HL-60 (cell line): ENCODE measurements around the gene WDFY2.

Experiments
- DNase-seq, 2 experiments: peaks; one replicate each; pipeline ENCODE4 v3.0.0-alpha.2; 2010 to 2020; ENCODE audit warnings: low read depth in 1 of 2, low spot score in 1 of 2
- H3K27ac ChIP-seq: fragments of 250-450 bp; sonication (Bioruptor Pico); replicated peaks from 2 replicates; pipeline ENCODE4 v1.5.1; 2020; ENCODE audit warnings: mild to moderate bottlenecking, moderate library complexity
- H3K27me3 ChIP-seq: fragments of 250-450 bp; sonication (Bioruptor Pico); 2 replicates; pipeline ENCODE4 v1.5.1; 2021; ENCODE audit warnings: mild to moderate bottlenecking, moderate library complexity; ENCODE audit not compliant: insufficient read depth, poor library complexity, severe bottlenecking
- H3K4me3 ChIP-seq: replicated peaks from 2 replicates; pipeline ENCODE4 v1.5.1; 2011; ENCODE audit warnings: mild to moderate bottlenecking, control low read depth, low read length; ENCODE audit not compliant: insufficient read depth
- GABPA ChIP-seq: IDR thresholded peaks from 2 replicates; pipeline ENCODE4 v1.6.1; 2012; ENCODE audit warnings: low read depth
- POLR2AphosphoS5 ChIP-seq: IDR thresholded peaks from 2 replicates; pipeline ENCODE4 v1.6.1; 2012; ENCODE audit warnings: low read depth
- SPI1 ChIP-seq: IDR thresholded peaks from 2 replicates; pipeline ENCODE4 v1.6.1; 2012; ENCODE audit warnings: low read depth, mild to moderate bottlenecking, borderline replicate concordance
- TF ChIP-seq, protein P1 (sequence below): IDR thresholded peaks from 2 replicates; pipeline ENCODE4 v1.6.1; 2012; ENCODE audit warnings: low read depth; ENCODE audit not compliant: insufficient replicate concordance
- TF ChIP-seq, protein P2 (sequence below): IDR thresholded peaks from one replicate; pipeline ENCODE4 v1.5.1; 2011; ENCODE audit warnings: low read length, control low read depth, inconsistent platforms; ENCODE audit not compliant: insufficient read depth

Gene WDFY2

DNA sequence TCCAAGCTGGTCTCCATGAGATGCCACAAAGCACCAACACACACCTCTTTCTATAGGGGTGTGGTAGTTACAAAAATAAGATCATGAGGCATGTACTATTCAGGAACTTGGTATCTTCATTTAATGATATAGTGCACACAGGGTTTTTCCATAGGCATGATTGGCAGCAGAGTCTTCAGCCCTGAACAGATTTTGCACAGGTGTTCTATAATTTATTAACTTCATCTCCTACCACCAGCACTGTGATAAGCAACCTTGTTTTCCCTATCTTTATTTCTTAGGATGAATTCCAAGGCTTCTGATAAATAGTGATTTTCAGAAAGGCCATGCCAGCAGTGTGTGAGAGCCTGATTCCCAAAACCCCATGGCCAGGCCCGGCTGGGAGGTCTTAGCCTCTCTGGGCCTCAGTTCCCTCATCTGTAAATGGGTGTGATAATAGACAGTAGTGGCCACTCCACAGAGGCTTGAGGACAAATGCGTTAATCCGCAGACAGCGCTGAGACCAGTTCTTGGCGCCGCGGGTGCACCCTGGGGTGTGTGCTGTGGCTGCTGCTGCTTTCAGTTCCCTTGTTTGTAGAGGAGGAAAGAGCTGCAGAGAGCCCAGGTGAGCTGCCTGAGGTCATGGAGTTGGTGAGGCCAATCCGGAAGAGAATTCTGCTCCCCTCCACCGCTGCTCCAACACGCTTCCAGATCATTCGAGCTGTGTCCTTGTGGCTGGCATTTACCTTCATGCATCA lies 186.6 kb downstream of the WDFY2 start:
- no peak overlapping the region for H3K27ac ChIP-seq
- H3K4me3 ChIP-seq, result no peak overlapping the region
- no peak for DNase-seq
- H3K27me3 ChIP-seq, result no peaks in the 10 kb centered on the region
- TF ChIP-seq, protein P1, sequence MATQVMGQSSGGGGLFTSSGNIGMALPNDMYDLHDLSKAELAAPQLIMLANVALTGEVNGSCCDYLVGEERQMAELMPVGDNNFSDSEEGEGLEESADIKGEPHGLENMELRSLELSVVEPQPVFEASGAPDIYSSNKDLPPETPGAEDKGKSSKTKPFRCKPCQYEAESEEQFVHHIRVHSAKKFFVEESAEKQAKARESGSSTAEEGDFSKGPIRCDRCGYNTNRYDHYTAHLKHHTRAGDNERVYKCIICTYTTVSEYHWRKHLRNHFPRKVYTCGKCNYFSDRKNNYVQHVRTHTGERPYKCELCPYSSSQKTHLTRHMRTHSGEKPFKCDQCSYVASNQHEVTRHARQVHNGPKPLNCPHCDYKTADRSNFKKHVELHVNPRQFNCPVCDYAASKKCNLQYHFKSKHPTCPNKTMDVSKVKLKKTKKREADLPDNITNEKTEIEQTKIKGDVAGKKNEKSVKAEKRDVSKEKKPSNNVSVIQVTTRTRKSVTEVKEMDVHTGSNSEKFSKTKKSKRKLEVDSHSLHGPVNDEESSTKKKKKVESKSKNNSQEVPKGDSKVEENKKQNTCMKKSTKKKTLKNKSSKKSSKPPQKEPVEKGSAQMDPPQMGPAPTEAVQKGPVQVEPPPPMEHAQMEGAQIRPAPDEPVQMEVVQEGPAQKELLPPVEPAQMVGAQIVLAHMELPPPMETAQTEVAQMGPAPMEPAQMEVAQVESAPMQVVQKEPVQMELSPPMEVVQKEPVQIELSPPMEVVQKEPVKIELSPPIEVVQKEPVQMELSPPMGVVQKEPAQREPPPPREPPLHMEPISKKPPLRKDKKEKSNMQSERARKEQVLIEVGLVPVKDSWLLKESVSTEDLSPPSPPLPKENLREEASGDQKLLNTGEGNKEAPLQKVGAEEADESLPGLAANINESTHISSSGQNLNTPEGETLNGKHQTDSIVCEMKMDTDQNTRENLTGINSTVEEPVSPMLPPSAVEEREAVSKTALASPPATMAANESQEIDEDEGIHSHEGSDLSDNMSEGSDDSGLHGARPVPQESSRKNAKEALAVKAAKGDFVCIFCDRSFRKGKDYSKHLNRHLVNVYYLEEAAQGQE, result no peak
- TF ChIP-seq GABPA (no peak), POLR2AphosphoS5 (no peak), SPI1 (no peak)
- TF ChIP-seq, protein P2, sequence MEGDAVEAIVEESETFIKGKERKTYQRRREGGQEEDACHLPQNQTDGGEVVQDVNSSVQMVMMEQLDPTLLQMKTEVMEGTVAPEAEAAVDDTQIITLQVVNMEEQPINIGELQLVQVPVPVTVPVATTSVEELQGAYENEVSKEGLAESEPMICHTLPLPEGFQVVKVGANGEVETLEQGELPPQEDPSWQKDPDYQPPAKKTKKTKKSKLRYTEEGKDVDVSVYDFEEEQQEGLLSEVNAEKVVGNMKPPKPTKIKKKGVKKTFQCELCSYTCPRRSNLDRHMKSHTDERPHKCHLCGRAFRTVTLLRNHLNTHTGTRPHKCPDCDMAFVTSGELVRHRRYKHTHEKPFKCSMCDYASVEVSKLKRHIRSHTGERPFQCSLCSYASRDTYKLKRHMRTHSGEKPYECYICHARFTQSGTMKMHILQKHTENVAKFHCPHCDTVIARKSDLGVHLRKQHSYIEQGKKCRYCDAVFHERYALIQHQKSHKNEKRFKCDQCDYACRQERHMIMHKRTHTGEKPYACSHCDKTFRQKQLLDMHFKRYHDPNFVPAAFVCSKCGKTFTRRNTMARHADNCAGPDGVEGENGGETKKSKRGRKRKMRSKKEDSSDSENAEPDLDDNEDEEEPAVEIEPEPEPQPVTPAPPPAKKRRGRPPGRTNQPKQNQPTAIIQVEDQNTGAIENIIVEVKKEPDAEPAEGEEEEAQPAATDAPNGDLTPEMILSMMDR, result no peak

DNA sequence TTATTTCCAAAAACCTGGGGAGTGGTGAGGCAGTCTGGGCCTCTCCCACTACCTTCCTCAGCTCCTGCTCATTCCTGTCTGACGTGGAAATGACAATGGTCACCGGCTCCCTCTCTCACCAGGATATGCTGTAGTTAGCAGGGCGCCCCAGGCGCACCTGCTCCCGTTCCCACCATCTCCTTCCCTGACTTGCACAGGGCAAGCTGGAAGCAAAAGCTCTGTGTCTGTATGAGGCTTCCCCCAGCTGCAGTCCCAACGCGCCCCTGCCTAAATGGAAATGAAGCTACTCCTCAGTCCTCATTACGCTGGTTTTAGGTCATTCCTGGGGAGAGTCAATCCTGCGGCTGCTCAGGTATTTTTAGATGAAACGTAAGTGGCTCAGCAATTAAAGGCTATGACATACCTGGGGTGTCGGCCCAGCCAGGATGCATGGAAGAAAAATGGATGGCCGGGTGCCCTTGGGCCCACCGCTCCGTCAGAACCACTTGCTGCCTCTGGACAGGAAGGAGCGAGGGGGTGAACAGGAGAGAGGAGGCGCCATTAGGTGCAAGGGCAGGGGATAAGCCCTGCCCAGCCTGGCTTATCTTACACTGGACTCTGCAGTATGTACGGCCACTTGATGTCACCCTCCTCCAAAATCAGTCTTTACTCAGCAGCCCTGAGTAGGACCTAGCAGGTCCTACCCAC lies 187.3 kb downstream of the WDFY2 start:
- no peak overlapping the region for H3K4me3 ChIP-seq
- no peak overlapping the region for H3K27ac ChIP-seq
- TF ChIP-seq SPI1 (no peak), GABPA (no peak), POLR2AphosphoS5 (no peak)
- TF ChIP-seq, protein P1, result no peak
- TF ChIP-seq, protein P2, result no peak
- H3K27me3 ChIP-seq, result no peaks in the 10 kb centered on the region
- DNase-seq, result no peak

DNA sequence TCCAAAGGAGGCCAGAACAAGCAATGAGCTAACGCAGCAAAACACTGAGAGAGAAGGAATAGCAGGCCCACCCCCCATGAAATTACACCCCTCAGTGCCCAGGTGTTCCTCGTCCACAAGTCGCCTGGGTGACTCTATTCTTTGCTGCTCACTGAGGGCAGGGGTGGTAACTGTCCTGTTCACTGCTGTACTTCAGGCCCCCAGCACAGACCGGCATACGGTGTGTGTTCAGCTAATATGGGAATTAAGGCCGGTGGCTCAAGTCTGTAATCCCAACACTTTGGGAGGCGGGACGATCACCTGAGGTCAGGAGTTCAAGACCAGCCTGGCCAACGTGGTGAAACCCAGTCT lies 187.8 kb downstream of the WDFY2 start:
- Histone ChIP-seq H3K27ac (no peak overlapping the region), H3K4me3 (no peak overlapping the region), H3K27me3 (no peaks in the 10 kb centered on the region)
- TF ChIP-seq SPI1 (no peak), GABPA (no peak)
- TF ChIP-seq, protein P1, result no peak
- DNase-seq, result no peak
